ENCODE results near the gene STMN3.

- no peak for TF ChIP-seq POLR2AphosphoS5 (IDR thresholded peaks at IDR 0.05; ENCODE audit: low read depth, low read length)
- no peak for TF ChIP-seq SP1 (IDR thresholded peaks at IDR 0.05; ENCODE audit: low read depth, low read length)
- TF ChIP-seq YY1 (IDR thresholded peaks at IDR 0.05; ENCODE audit: low read depth, low read length), result no peak
- TF ChIP-seq POLR2A (IDR thresholded peaks at IDR 0.05; ENCODE audit: control extremely low read depth in 1 of 2, low read depth in 2 of 2, low read length in 2 of 2), result no peak
- TF ChIP-seq CTCF (IDR thresholded peaks at IDR 0.05; ENCODE audit: control extremely low read depth in 1 of 3, insufficient read depth in 1 of 3, low read depth in 1 of 3, low read length in 3 of 3), result no peak
- no peak for TF ChIP-seq CEBPB (IDR thresholded peaks at IDR 0.05; ENCODE audit: low read depth, low read length)
- TF ChIP-seq EZH2 (IDR thresholded peaks at IDR 0.05; ENCODE audit: low read depth, low read length, severe bottlenecking), result no peak
- no peak for TF ChIP-seq ATF3 (IDR thresholded peaks at IDR 0.05; ENCODE audit: insufficient read depth, low read depth, low read length)
- TF ChIP-seq EP300 (IDR thresholded peaks at IDR 0.05; ENCODE audit: borderline replicate concordance in 1 of 2, low read depth in 2 of 2, low read length in 2 of 2), result no peak
- no peak for TF ChIP-seq FOSL1 (IDR thresholded peaks at IDR 0.05; ENCODE audit: insufficient read depth, low read depth, low read length)
- TF ChIP-seq USF2 (IDR thresholded peaks at IDR 0.05; ENCODE audit: low read length), result no peak
- no peak for TF ChIP-seq E2F6 (IDR thresholded peaks at IDR 0.05)
- no peak for TF ChIP-seq SAP30 (IDR thresholded peaks at IDR 0.05; ENCODE audit: insufficient read depth, insufficient replicate concordance, low read length)
Measured at GRCh38 chr20:63664143-63664851, 11.1 kb upstream of the STMN3 start.

Measured in H1 (cell line).